Activated CD8-positive, alpha-beta memory T cell treated with anti-CD3 and anti-CD28 coated beads for 4 hours (primary cell): ENCODE data around the gene OR6C3.
"Not testable (repeated sequence)": the region's sequence is repeated elsewhere in the genome, so short reads cannot be mapped to it uniquely, and the experiment has no call there.

Source experiments
- DNase-seq, 2 donors: peaks; one replicate each; pipeline ENCODE4 v3.0.0-alpha.2; 2020; ENCODE audit warnings: low read depth in 2 of 2

OR6C3 gene

GRCh38 chr12:55330446-55330845 is at the start of gene OR6C3:
Gene OR6C3, plus strand, starts transcription at chr12:55330746. Its CDS starts 955 bp downstream, at chr12:55331701.
- DNase-seq, result no peak

GRCh38 chr12:55280991-55281390 is 49.6 kb upstream of the OR6C3 start:
- DNase-seq, result no peak

GRCh38 chr12:55289999-55290398 is 40.5 kb upstream of the OR6C3 start:
- DNase-seq, result no peak

GRCh38 chr12:55296469-55296868 is 34.1 kb upstream of the OR6C3 start, which contains the start of gene OR6C6:
Gene OR6C6, minus strand, starts transcription at chr12:55296569. Its CDS starts 1,337 bp downstream, at chr12:55295232.
- DNase-seq, result no peak

- no peak for DNase-seq
Measured at GRCh38 chr12:55314043-55314442, 16.5 kb upstream of the OR6C3 start, which contains the start of gene OR6C1. Gene OR6C1, plus strand, starts transcription at chr12:55314343. Its CDS starts 6,257 bp downstream, at chr12:55320600.

- DNase-seq, result no peak
Measured at GRCh38 chr12:55320201-55320600, 10.3 kb upstream of the OR6C3 start.

GRCh38 chr12:55325801-55326200 is 4.7 kb upstream of the OR6C3 start:
- DNase-seq, result not testable (repeated sequence)

GRCh38 chr12:55336002-55336401 is 5.5 kb downstream of the OR6C3 start:
- DNase-seq, result no peak

- DNase-seq, result not testable (repeated sequence)
Measured at GRCh38 chr12:55355338-55355737, 24.8 kb downstream of the OR6C3 start.

- DNase-seq, result no peak
Measured at GRCh38 chr12:55362675-55363074, 32.1 kb downstream of the OR6C3 start, which contains the start of gene OR6C75. Gene OR6C75, plus strand, starts transcription at chr12:55362975. Its CDS starts 2,136 bp downstream, at chr12:55365111.

- DNase-seq, result no peak
Measured at GRCh38 chr12:55365086-55365485, 34.5 kb downstream of the OR6C3 start.

GRCh38 chr12:55372521-55372920 is 42.0 kb downstream of the OR6C3 start:
- DNase-seq, result no peak
